ENCODE measurements around the gene GNG7.
"Not testable (repeated sequence)": the region's sequence is repeated elsewhere in the genome, so short reads cannot be mapped to it uniquely, and the experiment has no call there.

Gene GNG7

GRCh38 chr19:2478278-2478755 lies 224.2 kb downstream of the GNG7 start:
- peak; percentile 57 for DNase-seq

GRCh38 chr19:2477732-2478191 lies 224.7 kb downstream of the GNG7 start:
- peak; percentile 22 for DNase-seq

GRCh38 chr19:2477141-2477710 lies 225.3 kb downstream of the GNG7 start:
- DNase-seq = peak; percentile 42

- DNase-seq = peak; percentile 73
Observed at GRCh38 chr19:2476451-2477140, 225.9 kb downstream of the GNG7 start.

- peak; percentile 96 for DNase-seq
Observed at GRCh38 chr19:2475702-2476450, 226.6 kb downstream of the GNG7 start, which contains the start of gene GADD45B. TSS of gene GADD45B (plus strand) at chr19:2476127. CDS start at chr19:2476359, 232 bp downstream.

- peak; percentile 74 for DNase-seq
Observed at GRCh38 chr19:2475018-2475701, 227.3 kb downstream of the GNG7 start.

GRCh38 chr19:2474232-2475017 lies 228.1 kb downstream of the GNG7 start:
- peak; percentile 94 for DNase-seq

GRCh38 chr19:2469915-2470200 lies 232.6 kb downstream of the GNG7 start:
- DNase-seq = not testable (repeated sequence)

GRCh38 chr19:2469102-2469914 lies 233.2 kb downstream of the GNG7 start:
- no peak for DNase-seq

GRCh38 chr19:2468596-2468995 lies 233.9 kb downstream of the GNG7 start:
- DNase-seq = no peak

GRCh38 chr19:2464389-2464788 lies 238.1 kb downstream of the GNG7 start:
- no peak for DNase-seq

GRCh38 chr19:2463694-2464093 lies 238.8 kb downstream of the GNG7 start:
- not testable (repeated sequence) for DNase-seq

- no peak for DNase-seq
Observed at GRCh38 chr19:2462635-2463421, 239.7 kb downstream of the GNG7 start.

GRCh38 chr19:2461751-2462634 lies 240.5 kb downstream of the GNG7 start:
- peak; percentile 69 for DNase-seq

Data from activated naive CD4-positive, alpha-beta T cell treated with Interleukin-2 at 50 U/mL for 16 hours (primary cell).